DND-41 (cell line): ENCODE measurements around the gene CTSO.

Experiments used
- EZH2 ChIP-seq: IDR thresholded peaks from 3 replicates; pipeline ENCODE4 v1.6.1; 2012; ENCODE audit warnings: borderline replicate concordance, low read depth, mild to moderate bottlenecking, moderate library complexity, low read length, inconsistent platforms; ENCODE audit not compliant: severe bottlenecking
- TF ChIP-seq, protein P1 (sequence below): IDR thresholded peaks from 2 replicates; pipeline ENCODE4 v1.5.1; 2012; ENCODE audit warnings: borderline replicate concordance, low read length, moderate library complexity, mild to moderate bottlenecking; ENCODE audit not compliant: poor library complexity, severe bottlenecking; ENCODE audit errors: extremely low read depth

GRCh38 chr4:155914782-155915181 is 38.9 kb downstream of the CTSO start:
- TF ChIP-seq, protein P1, sequence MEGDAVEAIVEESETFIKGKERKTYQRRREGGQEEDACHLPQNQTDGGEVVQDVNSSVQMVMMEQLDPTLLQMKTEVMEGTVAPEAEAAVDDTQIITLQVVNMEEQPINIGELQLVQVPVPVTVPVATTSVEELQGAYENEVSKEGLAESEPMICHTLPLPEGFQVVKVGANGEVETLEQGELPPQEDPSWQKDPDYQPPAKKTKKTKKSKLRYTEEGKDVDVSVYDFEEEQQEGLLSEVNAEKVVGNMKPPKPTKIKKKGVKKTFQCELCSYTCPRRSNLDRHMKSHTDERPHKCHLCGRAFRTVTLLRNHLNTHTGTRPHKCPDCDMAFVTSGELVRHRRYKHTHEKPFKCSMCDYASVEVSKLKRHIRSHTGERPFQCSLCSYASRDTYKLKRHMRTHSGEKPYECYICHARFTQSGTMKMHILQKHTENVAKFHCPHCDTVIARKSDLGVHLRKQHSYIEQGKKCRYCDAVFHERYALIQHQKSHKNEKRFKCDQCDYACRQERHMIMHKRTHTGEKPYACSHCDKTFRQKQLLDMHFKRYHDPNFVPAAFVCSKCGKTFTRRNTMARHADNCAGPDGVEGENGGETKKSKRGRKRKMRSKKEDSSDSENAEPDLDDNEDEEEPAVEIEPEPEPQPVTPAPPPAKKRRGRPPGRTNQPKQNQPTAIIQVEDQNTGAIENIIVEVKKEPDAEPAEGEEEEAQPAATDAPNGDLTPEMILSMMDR, result no peak
- no peak for TF ChIP-seq EZH2
